GM12874 (cell line): Measurements from ENCODE around the gene CRADD.

ENCODE experiments used
- CTCF ChIP-seq: IDR thresholded peaks from 2 replicates; pipeline ENCODE4 v1.5.1; 2011; ENCODE audit warnings: low read depth, mild to moderate bottlenecking, control low read depth, low read length, moderate library complexity; ENCODE audit not compliant: insufficient read depth

The CRADD gene

GRCh38 chr12:93642751-93643150 is 34.4 kb upstream of the CRADD start:
- no peak for TF ChIP-seq CTCF

GRCh38 chr12:93645702-93646101 is 31.5 kb upstream of the CRADD start:
- no peak for TF ChIP-seq CTCF

GRCh38 chr12:93650626-93651025 is 26.5 kb upstream of the CRADD start:
- TF ChIP-seq CTCF = no peak

- TF ChIP-seq CTCF = no peak
Measured at GRCh38 chr12:93653079-93653478, 24.1 kb upstream of the CRADD start.

- no peak for TF ChIP-seq CTCF
Measured at GRCh38 chr12:93653712-93654111, 23.5 kb upstream of the CRADD start.

GRCh38 chr12:93654421-93654820 is 22.8 kb upstream of the CRADD start:
- no peak for TF ChIP-seq CTCF

GRCh38 chr12:93657071-93657470 is 20.1 kb upstream of the CRADD start:
- no peak for TF ChIP-seq CTCF

- no peak for TF ChIP-seq CTCF
Measured at GRCh38 chr12:93661021-93661420, 16.2 kb upstream of the CRADD start.
